Activated naive CD4-positive, alpha-beta T cell treated with anti-CD3 and anti-CD28 coated beads, Interleukin-2, amount 10 ng/mL, durations not matched to agents 7 days and 5 days (primary cell): ENCODE measurements around the gene FAM193B.
A peak's percentile ranks its signal among the peaks of the same experiment; 100 is the strongest.
"Not testable (repeated sequence)": the region's sequence is repeated elsewhere in the genome, so short reads cannot be mapped to it uniquely, and the experiment has no call there.

Experiments
- CTCF ChIA-PET: fragments of 350-600 bp; sonication (Branson Sonifier 250); formaldehyde crosslinking; loops from one replicate; lab custom pipeline; 2021; ENCODE audit warnings: antibody characterized with exemption; lab: Charles Lee
- DNase-seq: peaks from one replicate; pipeline ENCODE4 v3.0.0-alpha.2; 2020
- H3K27ac Mint-ChIP-seq: one replicate; pipeline ENCODE4 v1.8.0; 2021; ENCODE audit warnings: mild to moderate bottlenecking, moderate library complexity, mixed read lengths
- H3K27me3 Mint-ChIP-seq: one replicate; pipeline ENCODE4 v1.8.0; 2021; ENCODE audit warnings: mild to moderate bottlenecking, mixed read lengths
- H3K36me3 Mint-ChIP-seq: one replicate; pipeline ENCODE4 v1.8.0; 2021; ENCODE audit warnings: mixed read lengths
- H3K4me1 Mint-ChIP-seq: one replicate; pipeline ENCODE4 v1.8.0; 2021; ENCODE audit warnings: mixed read lengths
- H3K4me3 Mint-ChIP-seq: one replicate; pipeline ENCODE4 v1.8.0; 2021; ENCODE audit warnings: mild to moderate bottlenecking, moderate library complexity, mixed read lengths
- H3K9me3 Mint-ChIP-seq: one replicate; pipeline ENCODE4 v1.8.0; 2021; ENCODE audit warnings: mixed read lengths

Gene FAM193B

GRCh38 chr5:177593511-177593910, 39.1 kb upstream of the FAM193B start:
- Mint-ChIP-seq H3K4me1 (peaks cover 36% of the 10 kb centered on the region), H3K9me3 (no peaks in the 10 kb centered on the region), H3K4me3 (peak overlapping the region; percentile 96), H3K27ac (peak overlapping the region; percentile 31), H3K36me3 (peaks cover 28% of the 10 kb centered on the region), H3K27me3 (peaks cover 19% of the 10 kb centered on the region)
- no peak for DNase-seq
- CTCF ChIA-PET = interaction anchor here (0.6 to 2.8 kb wide), 2 partner anchors 14 to 178 kb away, joined by 4 to 11 read pairs; no protein-coding TSS in a partner anchor

GRCh38 chr5:177592905-177593304, 38.5 kb upstream of the FAM193B start:
- Mint-ChIP-seq H3K27ac (peak overlapping the region; percentile 96), H3K4me3 (peak overlapping the region; percentile 96), H3K4me1 (peaks cover 33% of the 10 kb centered on the region), H3K9me3 (no peaks in the 10 kb centered on the region), H3K36me3 (peaks cover 28% of the 10 kb centered on the region), H3K27me3 (peaks cover 23% of the 10 kb centered on the region)
- DNase-seq = no peak
- CTCF ChIA-PET = interaction anchor here (0.6 to 2.8 kb wide), 2 partner anchors 15 to 178 kb away, joined by 4 to 11 read pairs; no protein-coding TSS in a partner anchor

GRCh38 chr5:177592010-177592834, 37.9 kb upstream of the FAM193B start, which contains the start of gene TMED9:
Gene TMED9, plus strand, starts transcription at chr5:177592203. Its CDS starts 12 bp downstream, at chr5:177592215.
- peak within 1 kb of the TSS; percentile 96 for H3K27ac Mint-ChIP-seq
- peaks cover 30% of the 10 kb centered on the region for H3K4me1 Mint-ChIP-seq
- H3K4me3 Mint-ChIP-seq = peak within 1 kb of the TSS; percentile 96
- peaks cover 28% of the 10 kb centered on the region for H3K36me3 Mint-ChIP-seq
- CTCF ChIA-PET = interaction anchor here (0.6 to 2.8 kb wide), 2 partner anchors 15 to 86 kb away, joined by 3 to 11 read pairs; no protein-coding TSS in a partner anchor
- DNase-seq = peak; percentile 91
- peaks cover 26% of the 10 kb centered on the region for H3K27me3 Mint-ChIP-seq
- H3K9me3 Mint-ChIP-seq = no peaks in the 10 kb centered on the region

- no peaks in the 10 kb centered on the region for H3K9me3 Mint-ChIP-seq
- no peak for DNase-seq
- peak overlapping the region; percentile 96 for H3K4me3 Mint-ChIP-seq
- CTCF ChIA-PET = interaction anchor here (0.6 to 2.8 kb wide), 2 partner anchors 16 to 86 kb away, joined by 3 to 11 read pairs; no protein-coding TSS in a partner anchor
- H3K36me3 Mint-ChIP-seq = peaks cover 28% of the 10 kb centered on the region
- H3K27ac Mint-ChIP-seq = peak overlapping the region; percentile 96
- peaks cover 26% of the 10 kb centered on the region for H3K27me3 Mint-ChIP-seq
- peaks cover 30% of the 10 kb centered on the region for H3K4me1 Mint-ChIP-seq
These were observed 37.3 kb upstream of the FAM193B start for GRCh38 chr5:177591690-177592009.

GRCh38 chr5:177590406-177590805, 36.0 kb upstream of the FAM193B start:
- DNase-seq = no peak
- CTCF ChIA-PET = no interaction called here
- H3K27me3 Mint-ChIP-seq = peaks cover 30% of the 10 kb centered on the region
- H3K4me3 Mint-ChIP-seq = no peak overlapping the region
- H3K9me3 Mint-ChIP-seq = no peaks in the 10 kb centered on the region
- peaks cover 18% of the 10 kb centered on the region for H3K36me3 Mint-ChIP-seq
- H3K27ac Mint-ChIP-seq = no peak overlapping the region
- peaks cover 27% of the 10 kb centered on the region for H3K4me1 Mint-ChIP-seq

- H3K4me3 Mint-ChIP-seq = no peak overlapping the region
These were observed 34.1 kb upstream of the FAM193B start for GRCh38 chr5:177588413-177588909.

GRCh38 chr5:177578316-177578715, 24.0 kb upstream of the FAM193B start:
- Mint-ChIP-seq H3K4me1 (no peaks in the 10 kb centered on the region), H3K27ac (no peak overlapping the region), H3K9me3 (no peaks in the 10 kb centered on the region), H3K4me3 (no peak overlapping the region), H3K27me3 (peaks cover 21% of the 10 kb centered on the region), H3K36me3 (no peaks in the 10 kb centered on the region)
- DNase-seq = no peak
- CTCF ChIA-PET = no interaction called here

More at GRCh38 chr5:177588413-177588909, 34.1 kb upstream of the FAM193B start:
- CTCF ChIA-PET = no interaction called here
- no peak for DNase-seq
- Mint-ChIP-seq H3K4me1 (peaks cover 17% of the 10 kb centered on the region), H3K9me3 (no peaks in the 10 kb centered on the region), H3K27ac (no peak overlapping the region), H3K27me3 (peaks cover 48% of the 10 kb centered on the region), H3K36me3 (peaks cover 3% of the 10 kb centered on the region)

- Mint-ChIP-seq H3K4me3 (no peak overlapping the region), H3K27me3 (peaks cover 15% of the 10 kb centered on the region), H3K27ac (no peak overlapping the region), H3K36me3 (no peaks in the 10 kb centered on the region), H3K9me3 (no peaks in the 10 kb centered on the region), H3K4me1 (no peaks in the 10 kb centered on the region)
- CTCF ChIA-PET = no interaction called here
- no peak for DNase-seq
These were observed 21.8 kb upstream of the FAM193B start for GRCh38 chr5:177576169-177576568.

- Mint-ChIP-seq H3K36me3 (no peaks in the 10 kb centered on the region), H3K4me1 (no peaks in the 10 kb centered on the region), H3K4me3 (no peak overlapping the region), H3K27ac (no peak overlapping the region), H3K27me3 (peaks cover 17% of the 10 kb centered on the region), H3K9me3 (no peaks in the 10 kb centered on the region)
- CTCF ChIA-PET = interaction anchor here (0.7 kb wide), 1 partner anchor 245 kb away, joined by 9 read pairs; no protein-coding TSS in a partner anchor
- DNase-seq = no peak
These were observed 21.1 kb upstream of the FAM193B start for GRCh38 chr5:177575488-177575887.

- Mint-ChIP-seq H3K4me1 (no peaks in the 10 kb centered on the region), H3K27me3 (peaks cover 41% of the 10 kb centered on the region), H3K36me3 (no peaks in the 10 kb centered on the region), H3K27ac (no peak overlapping the region), H3K4me3 (no peak overlapping the region), H3K9me3 (no peaks in the 10 kb centered on the region)
- no peak for DNase-seq
- CTCF ChIA-PET = interaction anchor here (0.9 to 1.2 kb wide), 2 partner anchors 9 to 430 kb away, joined by 3 to 4 read pairs; no protein-coding TSS in a partner anchor
These were observed 15.5 kb upstream of the FAM193B start for GRCh38 chr5:177569894-177570293.

GRCh38 chr5:177568326-177568725, 14.0 kb upstream of the FAM193B start:
- no peak for DNase-seq
- Mint-ChIP-seq H3K4me1 (no peaks in the 10 kb centered on the region), H3K9me3 (no peaks in the 10 kb centered on the region), H3K4me3 (no peak overlapping the region), H3K36me3 (no peaks in the 10 kb centered on the region), H3K27me3 (peaks cover 44% of the 10 kb centered on the region), H3K27ac (no peak overlapping the region)
- CTCF ChIA-PET = no interaction called here

GRCh38 chr5:177565046-177565445, 10.7 kb upstream of the FAM193B start:
- H3K4me1 Mint-ChIP-seq = no peaks in the 10 kb centered on the region
- no peaks in the 10 kb centered on the region for H3K9me3 Mint-ChIP-seq
- H3K4me3 Mint-ChIP-seq = no peak overlapping the region
- CTCF ChIA-PET = no interaction called here
- no peaks in the 10 kb centered on the region for H3K36me3 Mint-ChIP-seq
- peaks cover 50% of the 10 kb centered on the region for H3K27me3 Mint-ChIP-seq
- no peak overlapping the region for H3K27ac Mint-ChIP-seq
- DNase-seq = no peak

- DNase-seq, H3K27ac Mint-ChIP-seq, H3K36me3 Mint-ChIP-seq, H3K4me3 Mint-ChIP-seq, CTCF ChIA-PET, H3K9me3 Mint-ChIP-seq: not testable (repeated sequence)
- peaks cover 21% of the 10 kb centered on the region for H3K27me3 Mint-ChIP-seq
- H3K4me1 Mint-ChIP-seq = peaks cover 29% of the 10 kb centered on the region
These were observed 5.1 kb upstream of the FAM193B start for GRCh38 chr5:177559446-177559941.

GRCh38 chr5:177557796-177558195, 3.4 kb upstream of the FAM193B start:
- Mint-ChIP-seq H3K36me3 (peaks cover 2% of the 10 kb centered on the region), H3K4me3 (no peak overlapping the region), H3K27me3 (peaks cover 8% of the 10 kb centered on the region), H3K4me1 (peaks cover 37% of the 10 kb centered on the region), H3K9me3 (no peaks in the 10 kb centered on the region), H3K27ac (no peak overlapping the region)
- no peak for DNase-seq
- CTCF ChIA-PET = no interaction called here
